GM19193 (cell line): ENCODE data around the gene MAB21L3.

Source experiments
- POLR2A ChIP-seq: IDR thresholded peaks from 4 replicates; pipeline ENCODE4 v1.6.1; 2011; ENCODE audit not compliant: insufficient read depth, insufficient read length; ENCODE audit errors: extremely low read depth

Gene MAB21L3

DNA sequence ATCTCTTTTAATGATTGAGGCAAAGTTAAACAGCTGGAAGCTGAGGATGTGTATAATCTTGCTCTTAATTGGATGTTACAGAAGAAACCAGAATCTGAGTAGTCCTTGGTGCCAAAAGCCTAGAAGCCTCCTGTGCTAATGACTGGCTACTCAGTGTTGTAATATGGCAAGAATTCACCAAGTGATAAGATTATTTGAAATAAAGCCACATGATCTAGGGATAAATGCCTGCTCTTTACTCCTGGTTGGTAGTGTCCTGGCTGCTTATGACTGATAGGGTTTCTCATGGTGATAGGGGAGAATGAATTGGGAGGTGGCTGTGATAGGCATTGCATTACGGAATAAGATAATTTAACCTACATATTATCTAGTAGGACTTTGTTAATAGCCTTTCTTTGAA, 13.6 kb upstream of the MAB21L3 start:
- no peak for TF ChIP-seq POLR2A

DNA sequence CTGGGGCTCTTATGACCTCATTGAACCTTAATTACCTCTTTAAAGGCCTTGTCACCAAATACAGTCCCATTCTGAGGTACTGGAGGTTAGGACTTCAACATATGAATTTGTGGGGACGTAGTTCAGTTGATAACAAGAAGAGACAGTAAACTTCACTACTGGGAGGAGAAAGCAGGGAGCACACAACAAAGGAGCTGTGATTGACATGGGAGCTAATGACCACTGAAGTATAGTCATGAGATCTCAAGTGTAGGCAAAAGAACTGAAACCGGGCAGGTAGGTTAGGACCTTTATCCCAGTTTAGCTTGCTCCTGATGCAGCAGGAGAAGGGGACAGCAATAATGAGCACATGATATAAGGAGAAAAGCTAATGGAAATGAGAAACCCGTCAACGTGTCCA, 11.8 kb upstream of the MAB21L3 start:
- no peak for TF ChIP-seq POLR2A

DNA sequence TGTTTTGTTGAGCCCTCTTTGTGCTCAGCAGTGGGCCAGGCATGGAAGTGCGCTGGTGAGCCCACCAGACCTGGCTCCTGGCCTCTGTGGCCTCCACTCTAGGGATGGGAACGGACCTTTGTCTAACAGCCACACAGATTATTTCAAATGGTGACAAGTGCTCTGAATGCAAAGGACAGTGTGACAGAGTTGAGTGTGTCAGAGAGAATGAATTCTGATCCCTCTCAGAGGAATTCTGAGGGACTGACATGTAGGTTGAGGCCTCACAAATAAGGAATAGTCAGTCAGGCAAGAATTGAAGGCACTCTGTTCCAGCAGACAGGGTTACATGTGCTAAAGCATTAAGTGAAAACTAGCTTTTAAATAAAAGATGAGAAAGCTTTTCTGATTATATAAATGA, 11.3 kb upstream of the MAB21L3 start:
- TF ChIP-seq POLR2A: no peak

DNA sequence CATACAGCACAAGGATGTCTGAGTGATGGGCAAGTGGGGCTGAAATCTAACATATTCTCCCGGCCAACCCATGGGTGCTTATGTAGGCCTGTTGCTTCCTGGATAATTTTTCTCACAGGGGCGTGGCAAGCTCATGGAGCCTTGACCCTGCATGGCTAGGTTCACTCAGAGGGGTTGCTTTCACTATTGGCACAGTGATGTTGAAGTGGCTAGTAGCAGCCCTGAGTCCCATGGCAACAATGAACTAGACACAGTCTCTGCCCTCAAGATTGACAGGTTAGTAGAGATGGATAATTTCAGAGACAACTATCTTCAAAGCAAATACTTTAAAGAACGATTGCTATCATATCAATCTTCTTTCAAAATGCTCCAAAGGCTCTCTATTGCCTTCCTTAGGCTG, 6.5 kb upstream of the MAB21L3 start:
- TF ChIP-seq POLR2A: no peak

DNA sequence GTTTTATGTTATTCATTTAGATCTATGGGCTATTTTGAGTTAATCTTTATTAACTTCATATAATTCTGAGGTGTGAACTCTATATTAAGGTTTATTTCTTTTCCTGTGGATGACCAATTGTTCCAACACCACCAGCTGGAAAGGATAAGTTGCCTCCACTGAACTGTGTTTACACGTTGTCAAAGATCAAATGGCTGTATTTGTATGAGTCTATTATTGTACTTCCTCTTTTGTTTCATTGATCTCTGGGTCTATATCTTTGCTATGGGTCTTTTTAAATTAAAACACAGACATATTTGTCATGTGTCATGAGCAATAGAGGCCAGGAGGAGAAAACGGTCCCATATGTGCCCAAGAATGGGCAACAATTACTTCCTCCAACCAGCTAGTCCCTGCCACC, 5.2 kb upstream of the MAB21L3 start:
- no peak for TF ChIP-seq POLR2A

DNA sequence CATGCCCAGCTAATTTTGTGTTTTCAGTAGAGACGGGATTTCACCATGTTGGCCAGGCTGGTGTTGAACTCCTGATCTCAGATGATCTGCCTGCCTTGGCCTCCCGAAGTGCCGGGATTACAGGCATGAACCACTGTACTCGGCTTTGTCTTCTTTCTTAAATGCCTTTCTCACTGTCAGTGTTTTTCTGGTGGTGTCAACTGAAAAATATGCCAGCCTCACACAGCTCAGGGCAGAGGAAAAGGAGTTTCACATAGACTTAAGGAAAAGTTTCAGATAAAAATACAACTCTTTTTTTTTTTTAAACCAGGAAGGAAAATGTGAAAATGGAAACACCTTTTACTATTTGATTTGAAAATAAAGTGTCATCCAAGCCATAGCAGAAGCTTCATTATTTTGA, 4.6 kb upstream of the MAB21L3 start:
- no peak for TF ChIP-seq POLR2A

DNA sequence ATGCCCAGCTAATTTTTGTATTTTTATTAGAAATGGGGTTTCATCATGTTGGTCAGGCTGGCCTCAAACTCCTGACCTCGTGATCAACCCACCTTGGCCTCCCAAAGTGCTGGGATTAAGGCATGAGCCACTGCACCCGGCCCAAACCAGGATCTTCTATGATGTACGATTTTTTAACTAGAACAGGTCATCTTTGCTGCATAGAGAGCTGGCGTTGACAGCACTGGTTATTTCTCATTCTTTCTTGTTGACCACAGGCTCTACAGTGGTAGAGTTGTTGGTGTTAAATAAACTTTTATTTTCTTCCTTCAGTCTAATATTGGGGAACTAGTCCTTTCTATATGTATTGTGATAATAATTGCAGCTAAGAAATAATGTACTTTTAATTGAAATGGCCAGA, 3.8 kb upstream of the MAB21L3 start:
- no peak for TF ChIP-seq POLR2A

DNA sequence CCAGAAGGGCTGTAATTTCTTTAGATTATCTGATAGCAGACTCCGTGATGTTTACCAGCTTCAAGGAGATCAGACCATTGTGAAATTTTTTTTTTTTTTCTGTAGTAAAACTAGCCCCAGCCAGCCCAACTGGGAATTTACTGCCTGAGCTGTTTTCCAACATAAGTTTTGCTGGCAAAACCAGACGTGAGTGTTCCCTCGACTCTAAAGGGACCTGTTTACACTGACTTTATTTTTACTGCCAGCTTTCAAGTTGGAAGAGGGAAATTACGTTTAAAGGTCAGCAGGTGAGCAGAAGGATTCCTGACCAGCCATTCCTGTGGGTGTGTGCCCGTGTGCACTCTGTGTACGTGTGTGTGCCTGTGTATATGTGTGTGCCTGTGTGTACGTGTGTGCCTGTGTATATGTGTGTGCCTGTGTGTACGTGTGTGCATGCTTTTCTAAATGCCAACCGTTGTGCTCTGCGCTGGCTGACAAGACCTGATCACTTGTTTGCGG, 374 bp downstream of the MAB21L3 start:
- TF ChIP-seq POLR2A: no peak

DNA sequence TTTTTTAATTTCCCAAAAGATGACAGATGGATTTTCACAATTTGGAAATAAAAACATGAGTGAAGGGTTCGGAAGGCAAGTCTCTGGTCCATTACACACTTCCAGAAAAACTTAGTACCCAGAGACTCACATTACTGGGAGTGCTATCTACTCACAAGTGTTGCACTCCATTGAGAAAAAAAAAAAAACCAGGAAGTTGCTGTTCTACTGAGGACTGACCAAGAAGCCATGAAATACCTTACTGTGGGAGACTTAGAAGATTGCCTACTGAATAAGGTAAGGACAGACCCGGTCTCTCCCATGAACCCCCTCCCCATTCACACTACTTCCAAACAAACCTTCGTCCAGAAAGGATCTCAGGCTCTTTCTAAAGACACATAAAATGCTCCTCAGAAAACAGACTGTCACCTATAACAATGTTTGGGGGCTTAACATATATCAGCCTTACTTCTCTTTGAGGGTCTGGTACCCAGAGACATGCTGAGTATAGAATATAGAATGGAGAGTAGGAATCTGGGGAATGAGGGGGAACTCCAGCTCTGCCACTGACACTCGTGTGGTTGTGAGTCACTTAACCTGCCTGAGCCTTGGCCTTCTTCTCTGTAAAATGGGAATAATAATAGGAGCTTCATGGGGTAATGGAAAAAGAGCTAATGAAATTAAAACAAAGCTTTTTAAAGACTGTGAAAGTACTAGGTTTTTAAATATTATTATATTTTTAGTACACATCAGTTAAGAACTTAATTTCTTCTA, 1.4 kb downstream of the MAB21L3 start:
- no peak for TF ChIP-seq POLR2A

DNA sequence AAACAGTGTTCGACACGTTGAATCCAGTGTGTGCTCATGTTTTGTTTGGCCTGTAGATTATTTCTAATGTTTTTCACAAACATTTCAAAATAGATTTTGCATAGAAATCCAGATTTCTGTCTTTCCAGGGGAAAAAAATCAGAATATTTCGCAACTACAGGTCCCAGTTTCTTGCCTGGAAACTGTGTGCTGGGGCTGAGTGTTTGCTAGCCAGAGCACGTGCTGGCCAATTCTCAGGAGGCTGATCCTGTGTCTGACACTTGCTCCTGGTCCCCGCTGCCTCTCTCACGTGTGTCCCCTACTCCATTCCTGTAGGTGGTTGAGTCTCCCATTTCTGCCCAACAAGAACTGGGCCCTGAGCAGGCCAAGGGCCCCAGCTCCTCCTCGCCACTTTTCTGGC, 2.4 kb downstream of the MAB21L3 start:
- no peak for TF ChIP-seq POLR2A

DNA sequence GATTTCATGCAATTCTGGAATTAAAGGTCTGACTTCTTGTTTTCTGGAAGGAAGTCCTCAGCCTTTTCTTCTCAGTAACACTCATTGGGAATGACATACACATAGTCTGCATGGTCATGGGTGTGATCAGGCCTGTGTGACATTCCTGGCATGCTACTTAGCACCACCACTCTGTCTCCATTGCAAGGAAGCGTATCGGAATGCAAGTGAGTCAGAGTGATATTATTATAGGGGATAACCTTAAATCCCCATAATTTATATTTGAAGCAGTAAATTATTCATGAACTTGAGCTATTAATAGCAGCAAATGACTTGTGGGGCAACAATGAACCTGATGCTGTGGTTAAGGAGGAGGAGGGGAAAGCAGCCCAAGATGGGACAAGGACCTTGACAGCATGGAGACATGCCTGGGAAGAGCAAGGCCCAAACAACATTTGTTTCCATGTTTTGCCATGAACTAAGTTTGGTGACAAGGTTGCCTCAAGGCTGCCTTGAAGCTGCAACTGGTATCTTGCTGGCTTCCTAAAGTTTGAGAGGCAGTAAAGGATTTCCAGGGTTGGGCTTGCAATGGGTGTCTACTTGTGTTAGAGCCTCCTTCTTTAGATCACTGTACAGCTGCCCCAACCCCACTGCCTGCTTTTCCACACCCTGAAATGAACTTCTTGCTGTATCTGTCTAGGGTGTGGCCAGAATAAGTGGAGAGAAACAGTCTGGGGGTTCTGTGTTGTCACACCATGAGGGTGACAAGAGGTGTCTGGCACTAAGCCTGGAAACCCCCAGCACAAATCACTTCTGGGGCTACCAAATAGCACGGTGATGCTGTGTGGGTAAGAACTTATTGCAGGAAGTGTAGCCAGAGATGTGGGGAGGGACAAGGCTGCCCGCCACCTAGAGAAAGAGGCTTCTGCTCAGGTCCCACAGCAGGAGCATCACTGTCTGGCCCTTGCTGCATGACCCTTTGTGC, 4.6 kb downstream of the MAB21L3 start:
- TF ChIP-seq POLR2A: no peak

DNA sequence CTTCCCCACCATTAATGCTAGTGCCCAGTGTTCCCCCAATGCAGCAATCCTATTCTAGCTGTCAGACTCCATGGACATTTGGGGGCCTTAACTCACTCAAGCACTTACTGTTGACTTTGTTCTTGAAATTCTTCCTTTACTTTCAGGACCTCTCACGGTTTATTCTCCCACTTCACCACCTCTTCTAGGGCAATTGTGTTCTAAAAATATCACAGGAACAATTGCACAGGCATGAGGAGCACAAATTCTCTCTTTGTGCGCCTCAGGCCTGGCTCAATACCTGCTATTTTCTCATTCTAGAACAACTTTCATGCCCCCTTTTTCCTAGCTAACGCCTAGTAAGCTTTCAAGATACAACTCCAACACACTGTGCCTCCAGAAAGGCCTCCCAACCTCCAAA, 7.3 kb downstream of the MAB21L3 start:
- TF ChIP-seq POLR2A: no peak

DNA sequence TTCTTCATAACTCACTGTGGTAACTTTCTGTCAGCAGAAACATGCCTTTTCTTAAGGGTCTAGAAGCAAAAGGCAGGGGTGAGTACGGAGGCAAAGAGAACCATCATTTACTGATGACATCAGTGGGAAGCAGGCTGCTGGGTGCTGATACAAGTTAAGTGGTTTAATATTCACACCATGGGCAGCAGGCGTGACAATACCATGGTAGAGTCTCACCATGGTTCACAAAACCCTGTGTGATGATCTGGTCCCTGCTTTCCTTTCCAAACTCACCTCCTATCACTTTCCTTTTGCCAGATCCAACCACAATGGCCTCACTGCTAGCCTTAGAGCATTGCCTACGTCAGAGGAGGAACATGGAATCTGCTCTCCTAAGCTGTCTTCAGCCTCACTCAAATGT, 8.7 kb downstream of the MAB21L3 start:
- TF ChIP-seq POLR2A: no peak

DNA sequence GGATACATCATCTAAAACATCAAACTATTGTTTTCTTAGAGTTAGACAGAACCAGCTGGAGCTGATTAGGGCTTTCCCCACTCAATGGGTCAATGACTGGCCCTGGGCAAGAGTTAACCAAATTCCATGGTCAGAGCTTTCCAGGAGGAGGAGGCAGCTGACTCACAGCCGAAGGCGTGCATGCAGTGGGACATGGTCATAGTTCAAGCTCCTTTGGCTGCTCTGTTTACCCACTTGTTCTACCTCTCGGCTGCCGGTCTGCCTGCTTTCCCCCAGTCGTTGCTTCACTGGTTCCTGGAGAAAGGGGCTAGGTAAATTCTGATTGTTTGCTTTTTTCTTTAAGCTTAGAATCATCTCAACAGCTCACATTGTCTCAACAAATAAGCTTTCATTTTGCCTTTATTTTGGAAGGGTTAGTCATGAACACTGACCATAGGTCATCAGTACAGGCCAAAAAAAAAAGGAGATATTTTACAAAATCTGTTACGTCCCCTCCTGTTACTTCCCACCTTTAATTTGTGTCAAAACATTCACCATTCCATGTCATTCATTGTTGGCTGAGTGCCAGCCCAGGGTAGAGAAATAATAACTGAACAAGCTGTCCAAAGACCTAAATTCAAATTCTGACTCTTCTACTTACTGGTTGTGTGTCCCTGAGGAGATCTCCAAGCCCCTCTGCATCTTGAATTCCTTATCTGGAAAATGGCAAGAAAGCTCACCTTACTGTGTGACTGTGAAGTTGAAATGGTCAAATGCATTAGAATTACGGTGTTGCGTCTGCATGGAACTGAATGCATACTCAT, 12.0 kb downstream of the MAB21L3 start:
- no peak for TF ChIP-seq POLR2A
